Ureter (tissue), 1 donor: ENCODE data around the gene MEMO1. TPM values are rescaled to one million over a fixed set of nuclear protein-coding genes. Genes with fewer than 3 reads are reported as not detected.
"Not testable (repeated sequence)": the region's sequence is repeated elsewhere in the genome, so short reads cannot be mapped to it uniquely, and the experiment has no call there.

Experiments
- DNase-seq: peaks from one replicate; pipeline ENCODE4 v3.0.0-alpha.2; 2020; ENCODE audit warnings: low spot score
- total RNA-seq: library from RNA; stranded (reverse); gene quantifications from one replicate; pipeline ENCODE4 v1.2.4, GENCODE V29; 2023
- donor health status: DM: yes; HTN: yes; CAD: no.

Gene MEMO1
- 58.0 TPM for total RNA-seq

GRCh38 chr2:32010670-32011484 is at the start of gene MEMO1:
TSS of gene MEMO1 (minus strand) at chr2:32011008. CDS start at chr2:32010247, 761 bp downstream.
- peak; percentile 95 for DNase-seq

- no peak for DNase-seq
Observed at GRCh38 chr2:32060266-32060665, 49.5 kb upstream of the MEMO1 start.

GRCh38 chr2:32058130-32058529 is 47.3 kb upstream of the MEMO1 start:
- no peak for DNase-seq

- DNase-seq = not testable (repeated sequence)
Observed at GRCh38 chr2:32054583-32054982, 43.8 kb upstream of the MEMO1 start.

DNA sequence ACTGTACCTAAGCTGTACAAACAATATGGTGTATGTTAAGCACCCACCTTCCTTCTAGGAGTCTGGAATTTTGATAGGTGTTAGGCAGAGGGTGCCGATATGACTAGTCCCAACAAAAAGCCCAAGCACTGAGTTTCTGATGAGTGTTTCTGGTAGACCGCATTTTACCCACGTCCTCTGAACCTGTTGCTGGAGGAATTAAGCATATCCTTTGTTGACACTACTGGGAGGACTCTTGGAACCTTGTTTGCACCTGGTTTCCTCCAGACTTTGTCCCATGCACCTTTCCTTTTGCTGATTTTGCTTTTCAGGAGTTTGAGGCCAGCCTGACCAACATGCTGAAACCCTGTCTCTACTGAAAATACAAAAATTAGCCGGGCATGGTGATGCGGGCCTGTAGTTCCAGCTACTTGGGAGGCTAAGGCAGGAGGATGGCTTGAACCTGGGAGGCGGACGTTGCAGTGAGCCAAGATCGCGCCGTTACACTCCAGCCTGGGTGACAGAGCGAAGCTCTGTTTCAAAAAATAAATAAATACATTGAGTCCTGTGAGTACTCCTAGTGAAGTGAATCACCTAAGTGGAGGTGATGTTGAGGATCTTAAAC is 41.1 kb upstream of the MEMO1 start:
- no peak for DNase-seq

- DNase-seq = no peak
Observed at GRCh38 chr2:32043561-32043960, 32.8 kb upstream of the MEMO1 start.

- peak; percentile 90 for DNase-seq
Observed at GRCh38 chr2:32039447-32040219, 28.8 kb upstream of the MEMO1 start, which contains the start of gene DPY30. TSS of gene DPY30 (minus strand) at chr2:32039805. CDS start at chr2:32039456, 349 bp downstream.

GRCh38 chr2:32034198-32034887 is 23.5 kb upstream of the MEMO1 start:
- not testable (repeated sequence) for DNase-seq

GRCh38 chr2:32018789-32019482 is 8.1 kb upstream of the MEMO1 start:
- not testable (repeated sequence) for DNase-seq

GRCh38 chr2:32012872-32013271 is 2.1 kb upstream of the MEMO1 start:
- no peak for DNase-seq

GRCh38 chr2:32011485-32011960 is 715 bp upstream of the MEMO1 start:
- no peak for DNase-seq

DNA sequence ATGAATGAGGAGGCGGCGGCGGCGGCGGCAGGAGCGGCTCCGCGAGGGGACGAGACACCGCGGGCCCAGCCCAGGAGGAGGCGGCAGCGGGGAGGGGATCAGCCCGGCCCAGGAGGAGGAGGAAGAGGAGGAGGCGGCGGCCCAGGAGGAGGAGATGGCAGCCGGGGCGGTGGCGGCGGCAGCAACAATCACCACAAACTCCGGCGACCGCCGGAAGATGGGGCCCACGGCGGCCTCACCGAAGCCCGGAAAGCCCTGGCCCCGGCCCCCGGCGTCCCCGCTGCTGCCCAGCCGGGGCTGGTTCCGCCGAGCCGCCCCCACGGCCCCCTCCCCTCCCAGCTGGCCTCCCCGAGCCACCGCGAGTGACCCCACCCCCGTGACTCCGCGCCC is 533 bp downstream of the MEMO1 start:
- DNase-seq = peak; percentile 65

DNA sequence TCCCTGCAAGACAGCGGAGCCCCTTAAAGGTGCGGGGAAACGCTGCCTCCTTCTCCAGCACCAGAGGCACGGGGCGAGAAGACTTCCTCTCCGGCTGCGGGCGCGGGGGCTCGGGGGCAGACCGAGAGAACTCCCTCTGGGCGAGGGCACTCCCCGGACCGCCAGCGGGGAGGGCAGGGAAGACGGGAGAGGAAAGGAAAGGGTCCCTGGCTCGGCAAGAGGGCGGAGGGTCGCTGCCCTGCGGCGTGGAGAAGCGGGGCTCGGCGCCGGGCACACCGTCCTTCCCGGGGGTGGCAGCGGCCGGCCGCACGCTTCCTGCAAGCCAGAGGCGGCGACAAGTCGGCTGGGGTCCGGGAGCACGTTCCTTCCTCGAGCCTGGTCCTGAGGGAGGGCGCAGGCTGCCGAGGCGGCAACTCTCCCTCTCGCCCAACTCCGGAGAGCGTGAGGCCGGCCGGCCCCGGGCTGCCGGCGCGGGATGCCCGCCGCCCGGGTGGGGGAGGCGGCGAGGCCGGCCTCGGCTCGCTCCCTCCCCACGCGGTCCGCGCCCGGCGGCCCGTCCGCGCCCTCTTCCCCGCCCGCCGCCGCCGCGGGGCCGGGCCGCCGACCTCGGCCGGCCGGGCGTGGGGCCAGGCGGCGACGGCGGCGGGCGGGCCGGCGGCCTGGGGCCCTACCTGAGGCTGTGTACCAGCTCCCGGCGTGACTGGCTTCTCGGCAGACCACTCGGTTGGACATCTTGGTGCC is 1.1 kb downstream of the MEMO1 start:
- DNase-seq = peak; percentile 49

- DNase-seq = no peak
Observed at GRCh38 chr2:32008805-32009515, 1.8 kb downstream of the MEMO1 start.

DNA sequence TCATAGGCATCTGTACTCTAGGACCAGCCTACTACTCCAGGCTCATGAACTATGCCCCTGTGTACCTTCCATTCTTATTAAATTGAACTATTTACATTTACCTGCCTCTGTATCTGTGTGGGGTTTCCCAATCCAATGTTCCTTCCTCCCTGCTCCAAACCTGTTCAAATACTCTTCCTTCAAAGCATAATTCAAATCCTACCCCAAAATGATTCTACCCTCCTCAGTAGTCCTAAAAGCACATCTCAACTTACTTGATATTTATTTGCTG is 3.8 kb downstream of the MEMO1 start:
- no peak for DNase-seq

- DNase-seq = no peak
Observed at GRCh38 chr2:32005371-32005976, 5.3 kb downstream of the MEMO1 start.

- DNase-seq = no peak
Observed at GRCh38 chr2:32003791-32004190, 7.0 kb downstream of the MEMO1 start.

GRCh38 chr2:32002406-32002805 is 8.4 kb downstream of the MEMO1 start:
- no peak for DNase-seq

- DNase-seq = no peak
Observed at GRCh38 chr2:31999438-31999837, 11.4 kb downstream of the MEMO1 start.
